ENCODE data around the gene VWA1. TPM values are rescaled to one million over a fixed set of nuclear protein-coding genes. Genes with fewer than 3 reads are reported as not detected.

The VWA1 gene
- total RNA-seq, 3 donors from 2014 or later: 13.0 to 44.8 (median 35.7) TPM

DNA sequence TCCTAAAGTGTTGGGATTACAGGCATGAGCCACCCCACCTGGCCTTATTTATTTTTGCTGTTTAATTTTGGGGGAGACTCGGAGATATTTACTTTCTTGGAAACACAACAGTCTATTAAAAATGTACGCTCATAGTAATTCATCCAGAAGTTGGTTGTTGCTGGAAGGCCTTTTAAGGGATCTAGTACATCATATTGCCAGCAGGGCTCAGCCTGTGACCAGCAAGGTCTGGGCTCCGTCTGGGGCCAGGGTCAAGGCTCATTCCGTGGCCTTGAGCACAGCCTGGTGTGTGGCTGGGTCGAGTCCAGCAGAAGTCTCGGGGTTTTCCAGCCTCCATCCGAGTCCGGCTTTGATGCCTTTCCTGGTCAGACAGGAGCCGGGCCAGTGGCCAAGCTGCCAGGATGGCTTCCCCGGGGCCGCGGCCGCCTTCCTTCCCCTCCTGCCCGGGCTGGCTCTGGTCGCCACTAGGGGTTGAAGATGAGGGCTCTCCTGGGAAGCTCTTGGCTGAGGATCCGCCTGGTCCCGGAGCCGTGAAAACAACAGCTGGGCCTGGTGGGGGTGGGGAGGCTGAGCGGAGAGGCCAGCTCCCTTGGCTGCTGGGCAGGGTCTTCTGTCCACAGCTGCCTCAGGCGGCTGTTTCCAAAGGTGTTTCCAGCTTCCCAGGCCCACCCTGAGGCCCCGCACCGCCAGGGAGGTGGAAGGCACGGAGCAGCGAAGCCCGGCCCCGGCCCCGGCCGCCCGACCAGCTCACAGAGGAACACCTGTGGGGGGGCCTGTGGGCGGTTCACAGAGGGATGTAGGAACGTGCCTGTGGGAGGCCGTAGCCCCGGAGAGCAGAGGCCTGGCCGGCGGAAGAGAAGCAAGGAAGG lies 5.1 kb upstream of the VWA1 start:
- Histone ChIP-seq H3K27me3 (no peaks in the 10 kb centered on the region), H3K4me1 (peaks cover 39 to 57% of the 10 kb centered on the region in 2 donors), H3K4me3 (peak overlapping the region; percentile 0 to 86 (median 13)), H3K27ac (peak overlapping the region; percentile 95 to 99), H3K9me3 (no peaks in the 10 kb centered on the region), H3K36me3 (no peaks in the 10 kb centered on the region)
- intact Hi-C loops (cut with DNase I; ENCODE audit: low total_unique reads): loop anchor here (2.0 kb wide), 1 partner anchor 430 kb away; the partner anchor contains the start of gene HES4
- TF ChIP-seq, protein P1, sequence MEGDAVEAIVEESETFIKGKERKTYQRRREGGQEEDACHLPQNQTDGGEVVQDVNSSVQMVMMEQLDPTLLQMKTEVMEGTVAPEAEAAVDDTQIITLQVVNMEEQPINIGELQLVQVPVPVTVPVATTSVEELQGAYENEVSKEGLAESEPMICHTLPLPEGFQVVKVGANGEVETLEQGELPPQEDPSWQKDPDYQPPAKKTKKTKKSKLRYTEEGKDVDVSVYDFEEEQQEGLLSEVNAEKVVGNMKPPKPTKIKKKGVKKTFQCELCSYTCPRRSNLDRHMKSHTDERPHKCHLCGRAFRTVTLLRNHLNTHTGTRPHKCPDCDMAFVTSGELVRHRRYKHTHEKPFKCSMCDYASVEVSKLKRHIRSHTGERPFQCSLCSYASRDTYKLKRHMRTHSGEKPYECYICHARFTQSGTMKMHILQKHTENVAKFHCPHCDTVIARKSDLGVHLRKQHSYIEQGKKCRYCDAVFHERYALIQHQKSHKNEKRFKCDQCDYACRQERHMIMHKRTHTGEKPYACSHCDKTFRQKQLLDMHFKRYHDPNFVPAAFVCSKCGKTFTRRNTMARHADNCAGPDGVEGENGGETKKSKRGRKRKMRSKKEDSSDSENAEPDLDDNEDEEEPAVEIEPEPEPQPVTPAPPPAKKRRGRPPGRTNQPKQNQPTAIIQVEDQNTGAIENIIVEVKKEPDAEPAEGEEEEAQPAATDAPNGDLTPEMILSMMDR (IDR thresholded peaks at IDR 0.05): peak; percentile 16 to 48 (median 41)
- TF ChIP-seq POLR2AphosphoS5 (IDR thresholded peaks at IDR 0.05) (peak; percentile 41 to 56 (median 56)), POLR2A (IDR thresholded peaks at IDR 0.05) (no peak)
- DNase-seq (ENCODE audit: low spot score in 2 of 2): peak; percentile 72 to 76

DNA sequence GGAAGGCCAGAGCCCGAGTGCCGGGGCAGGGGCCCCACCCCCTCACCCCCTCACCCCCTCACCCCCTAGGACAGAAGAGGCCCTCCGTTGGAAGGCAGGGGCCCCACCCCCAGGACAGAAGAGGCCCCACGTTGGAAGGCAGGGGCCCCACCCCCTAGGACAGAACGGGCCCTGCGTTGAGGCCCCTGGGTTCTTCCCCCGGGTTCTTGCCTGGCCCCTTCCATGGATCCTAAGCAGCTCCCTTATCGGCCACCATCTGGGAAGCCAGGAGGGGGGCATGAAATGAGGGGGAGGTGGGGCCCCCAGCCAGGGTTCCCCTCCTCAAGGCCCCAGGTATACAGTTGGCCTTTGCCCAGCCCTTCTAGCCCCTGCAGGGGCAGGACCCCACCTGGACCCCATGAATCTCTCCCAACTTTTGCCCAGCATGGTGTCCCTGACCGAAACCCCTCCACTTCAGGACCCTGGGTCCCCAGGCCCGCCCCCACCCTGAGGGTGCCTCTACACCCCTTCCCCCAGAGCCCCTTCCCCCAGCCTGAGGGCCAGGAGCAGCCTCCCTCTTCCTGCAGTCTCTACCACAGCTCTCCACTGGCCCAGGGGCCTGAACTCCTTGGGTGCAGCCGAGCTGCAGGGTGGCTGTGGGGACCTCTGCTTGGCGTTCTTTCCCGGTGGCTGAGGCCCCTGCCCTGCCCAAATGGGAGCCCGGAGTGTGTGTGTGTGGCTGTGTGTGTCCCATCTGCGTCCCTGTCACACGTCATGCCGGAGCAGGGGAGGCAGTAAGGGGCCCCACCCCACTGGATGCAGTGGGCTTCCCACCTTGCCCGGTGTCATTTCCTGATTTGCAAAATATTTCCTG lies 4.3 kb upstream of the VWA1 start:
- Histone ChIP-seq H3K36me3 (no peaks in the 10 kb centered on the region), H3K27me3 (no peaks in the 10 kb centered on the region), H3K9me3 (no peaks in the 10 kb centered on the region), H3K4me1 (peaks cover 43 to 59% of the 10 kb centered on the region in 2 donors), H3K4me3 (peak overlapping the region in 2 of 3 donors; percentile 13 to 86), H3K27ac (peak overlapping the region; percentile 95 to 99)
- DNase-seq (ENCODE audit: low spot score in 2 of 2): no peak
- no peak for TF ChIP-seq POLR2AphosphoS5 (IDR thresholded peaks at IDR 0.05)
- TF ChIP-seq, protein P1 (IDR thresholded peaks at IDR 0.05): no peak
- intact Hi-C loops (cut with DNase I; ENCODE audit: low total_unique reads): loop anchor here (2.0 kb wide), 1 partner anchor 430 kb away; the partner anchor contains the start of gene HES4

DNA sequence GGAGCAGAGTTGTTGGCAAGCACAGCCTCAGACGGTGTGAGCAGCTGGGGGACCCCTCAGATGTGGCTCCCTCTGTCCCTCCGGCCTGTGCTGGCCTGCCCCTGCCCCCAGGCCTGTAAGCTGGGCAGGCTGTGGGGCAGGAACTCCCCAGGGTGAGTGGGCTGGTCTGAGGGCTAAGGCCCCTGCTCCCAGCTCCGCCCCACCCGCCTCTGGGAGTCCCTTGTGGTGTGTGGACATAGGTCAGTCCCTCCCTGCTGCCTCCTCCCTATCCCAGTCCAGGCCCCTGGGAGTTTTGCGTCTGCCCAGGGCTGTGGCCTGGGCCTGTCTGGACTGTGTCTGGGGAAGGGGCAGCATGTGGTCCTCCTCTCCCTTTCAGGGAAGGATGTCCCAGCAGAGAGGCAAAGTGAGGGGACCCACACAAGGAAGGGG lies 3.6 kb upstream of the VWA1 start:
- Histone ChIP-seq H3K27ac (peak overlapping the region; percentile 95 to 99), H3K4me1 (peaks cover 43 to 65% of the 10 kb centered on the region in 2 donors), H3K36me3 (no peaks in the 10 kb centered on the region), H3K4me3 (peak overlapping the region in 1 of 3 donors; percentile 86), H3K9me3 (no peaks in the 10 kb centered on the region), H3K27me3 (no peaks in the 10 kb centered on the region)
- no peak for TF ChIP-seq POLR2AphosphoS5 (IDR thresholded peaks at IDR 0.05)
- TF ChIP-seq, protein P1 (IDR thresholded peaks at IDR 0.05): no peak
- no peak for TF ChIP-seq POLR2A (IDR thresholded peaks at IDR 0.05)
- intact Hi-C loops (cut with DNase I; ENCODE audit: low total_unique reads): loop anchor here (2.0 kb wide), 1 partner anchor 431 kb away; the partner anchor contains the start of gene HES4
- no peak for DNase-seq (ENCODE audit: low spot score in 2 of 2)

DNA sequence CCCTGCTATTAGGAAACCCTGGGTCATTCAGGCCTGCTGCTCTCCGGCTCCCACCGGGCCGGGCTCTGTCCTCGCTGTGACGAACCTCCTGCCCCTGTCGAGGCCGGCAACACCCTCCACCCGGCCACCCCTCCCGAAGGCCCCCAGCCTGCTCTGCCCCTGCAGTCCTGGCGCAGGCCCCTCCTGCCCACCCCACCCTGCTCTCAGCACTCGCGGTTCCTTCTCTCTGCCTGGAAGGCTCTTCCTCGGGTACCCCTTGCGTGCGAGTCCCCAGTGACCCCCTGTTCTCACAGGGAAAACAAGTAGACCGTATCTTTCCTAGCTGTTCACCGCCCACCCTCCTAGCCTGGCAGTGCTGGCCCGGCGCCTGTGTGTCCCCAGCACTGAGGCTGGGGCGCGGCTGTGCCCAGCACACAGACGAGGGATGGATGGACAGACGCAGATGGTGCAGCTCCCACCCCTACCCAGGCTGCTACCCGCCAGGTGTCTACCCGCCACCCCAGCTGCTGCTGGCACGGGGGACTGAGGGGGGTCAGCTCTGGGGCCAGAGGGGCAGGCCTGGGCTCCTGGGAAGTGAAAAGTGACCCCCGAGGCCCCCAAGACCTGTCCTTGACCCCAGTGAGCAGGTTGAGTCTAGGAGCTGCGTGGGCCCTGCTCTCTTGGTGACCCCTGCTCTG lies 3.1 kb upstream of the VWA1 start:
- H3K4me1 ChIP-seq: peaks cover 43 to 65% of the 10 kb centered on the region in 2 donors
- no peaks in the 10 kb centered on the region for H3K9me3 ChIP-seq
- H3K27me3 ChIP-seq: no peaks in the 10 kb centered on the region
- no peak for TF ChIP-seq POLR2A (IDR thresholded peaks at IDR 0.05)
- TF ChIP-seq, protein P1 (IDR thresholded peaks at IDR 0.05): no peak
- TF ChIP-seq POLR2AphosphoS5 (IDR thresholded peaks at IDR 0.05): no peak
- DNase-seq (ENCODE audit: low spot score in 2 of 2): no peak
- H3K4me3 ChIP-seq: peak overlapping the region in 2 of 3 donors; percentile 63 to 86
- intact Hi-C loops (cut with DNase I; ENCODE audit: low total_unique reads): no loop called here
- H3K36me3 ChIP-seq: no peaks in the 10 kb centered on the region
- H3K27ac ChIP-seq: peak overlapping the region; percentile 95 to 99

All from breast epithelium (tissue), 4 donors.